Neural cell (in vitro differentiated cells): ENCODE measurements around the gene TIGD4. TPM values are rescaled to one million over a fixed set of nuclear protein-coding genes. Genes with fewer than 3 reads are reported as not detected.

Source experiments
- H2AFZ ChIP-seq: fragments of 200-600, 300-800 bp; sonication (generic), shearing (Covaris generic); 2 replicates; pipeline ENCODE4 v1.6.0; 2014; ENCODE audit warnings: low read depth, mild to moderate bottlenecking, antibody characterized with exemption, low read length, moderate library complexity
- H3F3A ChIP-seq: fragments of 200-600 bp; shearing (Covaris generic); 2 replicates; pipeline ENCODE4 v1.6.1; 2016; ENCODE audit warnings: mild to moderate bottlenecking, moderate library complexity, mixed read lengths, antibody characterized with exemption, low read length; ENCODE audit not compliant: insufficient read depth, poor library complexity, severe bottlenecking
- H3K27ac ChIP-seq: fragments of 200-600, 300-800 bp; sonication (generic), shearing (Covaris generic); 2 replicates; pipeline ENCODE4 v1.5.1; 2014; ENCODE audit warnings: mild to moderate bottlenecking, low read length, moderate library complexity
- H3K27me3 ChIP-seq: fragments of 300-800, 200-600 bp; sonication (generic), shearing (Covaris generic); 2 replicates; pipeline ENCODE4 v1.6.0; 2014; ENCODE audit warnings: mild to moderate bottlenecking, low read depth, low read length, moderate library complexity; ENCODE audit not compliant: insufficient read depth
- H3K36me3 ChIP-seq: fragments of 300-800, 200-600 bp; sonication (generic), shearing (Covaris generic); 2 replicates; pipeline ENCODE4 v1.5.1; 2014; ENCODE audit warnings: mild to moderate bottlenecking, antibody characterized with exemption, low read length, moderate library complexity; ENCODE audit not compliant: insufficient read depth
- H3K4me2 ChIP-seq: fragments of 300-800, 200-600 bp; sonication (generic), shearing (Covaris generic); 2 replicates; pipeline ENCODE4 v1.6.0; 2014; ENCODE audit warnings: mild to moderate bottlenecking, low read length
- H3K4me3 ChIP-seq: fragments of 300-800, 200-600 bp; sonication (generic), shearing (Covaris generic); 2 replicates; pipeline ENCODE4 v1.5.1; 2014; ENCODE audit warnings: mild to moderate bottlenecking, low read length, moderate library complexity
- H3K79me2 ChIP-seq: fragments of 200-600 bp; shearing (Covaris generic); replicated peaks from 2 replicates; pipeline ENCODE4 v1.6.0; 2014; ENCODE audit warnings: mild to moderate bottlenecking, low read length, moderate library complexity; ENCODE audit not compliant: insufficient read depth
- H3K9ac ChIP-seq: fragments of 300-800, 200-600 bp; sonication (generic), shearing (Covaris generic); 2 replicates; pipeline ENCODE4 v1.6.1; 2016; ENCODE audit warnings: mild to moderate bottlenecking, low read length, mixed read lengths
- H3K9me2 ChIP-seq: fragments of 200-600 bp; shearing (Covaris generic); 2 replicates; pipeline ENCODE4 v1.6.1; 2016; ENCODE audit warnings: mild to moderate bottlenecking, low read length, mixed read lengths; ENCODE audit not compliant: insufficient read depth
- H3K9me3 ChIP-seq: fragments of 200-600, 300-800 bp; sonication (generic), shearing (Covaris generic); 2 replicates; pipeline ENCODE4 v1.6.1; 2016; ENCODE audit warnings: mild to moderate bottlenecking, mixed run types, low read length, moderate library complexity, mixed read lengths
- H4K20me1 ChIP-seq: fragments of 200-600 bp; shearing (Covaris generic); 2 replicates; pipeline ENCODE4 v1.6.1; 2016; ENCODE audit warnings: mild to moderate bottlenecking, mixed run types; ENCODE audit not compliant: insufficient read depth
- CTCF ChIP-seq: fragments of 450-650 bp; IDR thresholded peaks from 2 replicates; pipeline ENCODE4 v1.5.1; 2014; ENCODE audit warnings: antibody characterized with exemption, mild to moderate bottlenecking, moderate library complexity; ENCODE audit not compliant: poor library complexity, severe bottlenecking
- EP300 ChIP-seq: fragments of 450-650 bp; conservative IDR thresholded peaks from 2 replicates; pipeline ENCODE4 v1.6.1; 2014; ENCODE audit warnings: antibody characterized with exemption, mild to moderate bottlenecking, moderate library complexity; ENCODE audit not compliant: poor library complexity, severe bottlenecking
- EZH2 ChIP-seq: fragments of 200-600, 300-800 bp; shearing (Covaris generic), sonication (generic); IDR thresholded peaks from 2 replicates; pipeline ENCODE4 v1.6.1; 2014; ENCODE audit warnings: antibody characterized with exemption, low read length, borderline replicate concordance, mild to moderate bottlenecking; ENCODE audit not compliant: insufficient read depth, poor library complexity, severe bottlenecking
- MXI1 ChIP-seq: fragments of 450-650 bp; conservative IDR thresholded peaks from 2 replicates; pipeline ENCODE4 v1.6.1; 2014; ENCODE audit warnings: antibody characterized with exemption, mild to moderate bottlenecking; ENCODE audit not compliant: poor library complexity, severe bottlenecking
- POLR2AphosphoS5 ChIP-seq: IDR thresholded peaks from 2 replicates; pipeline ENCODE4 v1.6.1; 2012
- RAD21 ChIP-seq: fragments of 450-650 bp; conservative IDR thresholded peaks from 2 replicates; pipeline ENCODE4 v1.6.1; 2014; ENCODE audit warnings: antibody characterized with exemption, mild to moderate bottlenecking, moderate library complexity
- REST ChIP-seq: IDR thresholded peaks from 2 replicates; pipeline ENCODE4 v1.6.1; 2012; ENCODE audit warnings: borderline replicate concordance
- SMC3 ChIP-seq: fragments of 450-650 bp; conservative IDR thresholded peaks from 2 replicates; pipeline ENCODE4 v1.6.1; 2014; ENCODE audit warnings: antibody characterized with exemption, mild to moderate bottlenecking, moderate library complexity; ENCODE audit not compliant: poor library complexity
- TAF1 ChIP-seq: IDR thresholded peaks from 2 replicates; pipeline ENCODE4 v1.6.1; 2012; ENCODE audit warnings: low read depth
- polyA plus RNA-seq: library from polyadenylated mRNA; depleted of rRNA; stranded (reverse); fragments of >200 nt; gene quantifications from 2 replicates; pipeline ENCODE4 v1.2.3, GENCODE V29; 2014

The TIGD4 gene
- polyA plus RNA-seq, 1 donor from 2014 or later = 3.3 TPM

- no peak overlapping the region for H3K4me3 ChIP-seq
- no peaks in the 10 kb centered on the region for H3K79me2 ChIP-seq
- H4K20me1 ChIP-seq = no peaks in the 10 kb centered on the region
- no peak overlapping the region for H3K9ac ChIP-seq
- no peak overlapping the region for H3K4me2 ChIP-seq
- TF ChIP-seq MXI1 (no peak), SMC3 (no peak), REST (no peak), RAD21 (no peak), POLR2AphosphoS5 (no peak), EZH2 (no peak), CTCF (no peak), TAF1 (no peak), EP300 (no peak)
- H3F3A ChIP-seq = no peaks in the 10 kb centered on the region
- no peak overlapping the region for H3K27ac ChIP-seq
- H3K27me3 ChIP-seq = no peaks in the 10 kb centered on the region
- H2AFZ ChIP-seq = no peak overlapping the region
- H3K9me2 ChIP-seq = no peaks in the 10 kb centered on the region
- H3K9me3 ChIP-seq = no peaks in the 10 kb centered on the region
- H3K36me3 ChIP-seq = no peaks in the 10 kb centered on the region
These were observed 44.9 kb downstream of the TIGD4 start for GRCh38 chr4:152734699-152735050.

GRCh38 chr4:152734015-152734698 lies 45.4 kb downstream of the TIGD4 start:
- Histone ChIP-seq H2AFZ (no peak overlapping the region), H3K9ac (no peak overlapping the region), H3K36me3 (no peaks in the 10 kb centered on the region)

More at GRCh38 chr4:152734015-152734698, 45.4 kb downstream of the TIGD4 start:
- Histone ChIP-seq H4K20me1 (no peaks in the 10 kb centered on the region), H3K4me2 (no peak overlapping the region), H3K9me2 (no peaks in the 10 kb centered on the region), H3K9me3 (no peaks in the 10 kb centered on the region), H3K27me3 (no peaks in the 10 kb centered on the region), H3F3A (no peaks in the 10 kb centered on the region), H3K79me2 (no peaks in the 10 kb centered on the region), H3K27ac (no peak overlapping the region), H3K4me3 (no peak overlapping the region)
- TF ChIP-seq EP300 = no peak
- TF ChIP-seq SMC3 = no peak
- no peak for TF ChIP-seq EZH2
- no peak for TF ChIP-seq CTCF
- no peak for TF ChIP-seq REST
- no peak for TF ChIP-seq MXI1
- no peak for TF ChIP-seq TAF1
- TF ChIP-seq RAD21 = no peak
- no peak for TF ChIP-seq POLR2AphosphoS5
